LoVo (cell line): ENCODE data around the gene BBS5.

ENCODE experiments used
- DNase-seq: peaks from one replicate; pipeline ENCODE4 v3.0.0-alpha.2; 2016; ENCODE audit warnings: low spot score

BBS5 gene

GRCh38 chr2:169546756-169547155, 67.5 kb downstream of the BBS5 start:
- no peak for DNase-seq
